ENCODE data around the gene PRDM7. TPM values are rescaled to one million over a fixed set of nuclear protein-coding genes. Genes with fewer than 3 reads are reported as not detected.
"Not testable (repeated sequence)": the region's sequence is repeated elsewhere in the genome, so short reads cannot be mapped to it uniquely, and the experiment has no call there.

PRDM7 gene
- not detected for total RNA-seq

GRCh38 chr16:90077240-90077756 is at the start of gene PRDM7:
TSS of gene PRDM7 (minus strand) at chr16:90077331. CDS start at chr16:90075910, 1,421 bp downstream.
- peak; percentile 99 for ATAC-seq

- ATAC-seq, result not testable (repeated sequence)
Measured at GRCh38 chr16:90121846-90122245, 44.7 kb upstream of the PRDM7 start.

- peak; percentile 24 for ATAC-seq
Measured at GRCh38 chr16:90107617-90108016, 30.5 kb upstream of the PRDM7 start.

- peak; percentile 23 for ATAC-seq
Measured at GRCh38 chr16:90107060-90107459, 29.9 kb upstream of the PRDM7 start.

- peak; percentile 23 for ATAC-seq
Measured at GRCh38 chr16:90106271-90106670, 29.1 kb upstream of the PRDM7 start.

GRCh38 chr16:90104725-90105124 is 27.6 kb upstream of the PRDM7 start:
- peak; percentile 84 for ATAC-seq

DNA sequence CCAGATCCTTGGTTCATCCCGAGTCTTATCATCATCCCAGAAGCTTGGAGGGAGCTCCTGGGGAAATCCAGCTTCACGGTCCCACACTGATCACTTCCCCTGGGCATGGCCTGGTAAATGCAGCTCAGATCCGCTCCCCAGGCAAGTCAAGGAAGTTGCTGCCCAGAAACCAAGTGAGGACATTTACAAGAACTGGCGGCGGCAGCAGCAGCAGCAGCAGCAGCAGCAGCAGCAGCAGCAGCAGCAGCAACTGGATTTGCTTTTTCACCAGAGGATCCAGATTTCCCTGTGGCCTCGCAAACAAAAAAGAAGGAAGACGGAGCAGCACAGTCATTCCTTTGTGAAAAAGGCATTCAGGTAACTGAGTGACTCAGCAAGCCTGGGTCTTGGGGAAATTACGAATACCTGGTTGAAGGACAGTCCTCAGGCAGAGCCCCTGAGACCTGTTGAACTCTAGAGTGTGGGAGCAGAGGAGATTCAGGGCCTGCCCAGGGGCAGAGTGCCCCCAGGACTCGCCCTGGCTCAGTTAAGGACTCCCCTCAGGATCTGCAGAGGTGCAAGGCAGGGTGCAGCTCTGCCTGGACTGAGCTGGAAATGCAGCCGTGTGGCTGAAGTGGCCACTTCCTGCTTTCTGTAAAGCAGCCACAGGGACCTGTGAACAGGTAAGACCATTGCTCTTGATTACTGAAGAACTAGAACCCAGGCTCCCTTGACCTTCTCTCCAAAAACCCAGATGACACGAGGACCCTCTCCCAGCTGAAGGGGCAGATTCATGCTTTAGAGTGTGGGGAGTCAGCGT is 25.2 kb upstream of the PRDM7 start:
- ATAC-seq, result peak; percentile 31

DNA sequence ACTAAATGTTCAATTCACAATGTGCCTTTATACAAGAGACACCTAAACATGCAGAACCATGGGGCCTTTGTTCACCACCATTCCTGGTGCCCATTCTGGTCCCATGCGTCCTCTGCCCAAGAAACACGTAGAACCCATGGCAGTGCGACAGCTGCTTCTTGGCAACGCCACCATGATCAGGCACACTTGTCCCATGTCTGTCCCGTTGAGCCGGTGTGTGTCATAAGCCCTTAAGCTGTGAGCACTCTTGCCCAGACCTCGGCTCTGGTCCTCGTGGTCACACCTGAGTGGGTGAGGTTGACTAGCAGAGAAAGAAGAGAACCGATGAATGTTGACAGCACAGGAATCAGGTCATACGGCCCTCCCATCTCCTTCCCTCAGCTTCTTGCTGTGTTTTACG is 24.2 kb upstream of the PRDM7 start:
- ATAC-seq, result peak; percentile 56

DNA sequence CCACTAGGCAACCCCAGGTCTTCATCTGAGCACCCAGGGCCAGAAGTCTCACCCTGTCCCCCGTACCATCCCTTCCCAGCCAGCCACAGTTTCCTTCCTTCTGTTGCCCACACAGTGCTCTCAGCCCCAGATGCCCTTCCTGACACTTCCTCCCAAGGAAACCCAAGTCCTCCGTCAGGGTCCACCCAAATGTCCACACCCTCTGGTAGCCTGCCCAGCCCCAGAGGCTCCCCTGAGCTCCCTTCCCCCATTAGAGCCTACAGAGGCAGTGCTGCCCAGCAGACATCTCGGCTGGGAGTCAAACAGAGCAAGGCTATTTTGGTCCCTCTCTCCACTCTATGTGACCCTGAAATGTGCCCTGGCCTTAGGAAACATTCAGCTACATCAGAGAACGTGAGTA is 23.7 kb upstream of the PRDM7 start:
- not testable (repeated sequence) for ATAC-seq

DNA sequence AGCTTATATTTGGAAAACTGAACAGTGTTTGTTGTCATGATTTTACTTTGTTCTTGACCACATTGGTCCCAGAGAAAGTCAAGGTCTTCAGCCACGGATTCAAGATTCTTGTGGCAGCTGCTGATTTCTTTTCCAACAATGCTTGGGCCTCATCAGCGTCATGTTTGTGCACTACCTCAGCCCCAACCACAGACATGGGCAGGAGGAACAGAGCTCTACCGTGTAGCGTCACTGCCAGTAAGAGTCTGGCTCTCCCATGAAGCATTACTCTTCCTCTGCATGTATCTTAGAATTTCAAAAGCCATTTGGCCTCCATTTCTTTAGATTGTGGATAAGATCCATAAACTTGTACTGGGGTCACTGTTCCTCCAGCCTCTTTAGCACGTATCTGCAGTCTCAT is 23.1 kb upstream of the PRDM7 start:
- not testable (repeated sequence) for ATAC-seq

GRCh38 chr16:90098936-90099335 is 21.8 kb upstream of the PRDM7 start:
- peak; percentile 50 for ATAC-seq

DNA sequence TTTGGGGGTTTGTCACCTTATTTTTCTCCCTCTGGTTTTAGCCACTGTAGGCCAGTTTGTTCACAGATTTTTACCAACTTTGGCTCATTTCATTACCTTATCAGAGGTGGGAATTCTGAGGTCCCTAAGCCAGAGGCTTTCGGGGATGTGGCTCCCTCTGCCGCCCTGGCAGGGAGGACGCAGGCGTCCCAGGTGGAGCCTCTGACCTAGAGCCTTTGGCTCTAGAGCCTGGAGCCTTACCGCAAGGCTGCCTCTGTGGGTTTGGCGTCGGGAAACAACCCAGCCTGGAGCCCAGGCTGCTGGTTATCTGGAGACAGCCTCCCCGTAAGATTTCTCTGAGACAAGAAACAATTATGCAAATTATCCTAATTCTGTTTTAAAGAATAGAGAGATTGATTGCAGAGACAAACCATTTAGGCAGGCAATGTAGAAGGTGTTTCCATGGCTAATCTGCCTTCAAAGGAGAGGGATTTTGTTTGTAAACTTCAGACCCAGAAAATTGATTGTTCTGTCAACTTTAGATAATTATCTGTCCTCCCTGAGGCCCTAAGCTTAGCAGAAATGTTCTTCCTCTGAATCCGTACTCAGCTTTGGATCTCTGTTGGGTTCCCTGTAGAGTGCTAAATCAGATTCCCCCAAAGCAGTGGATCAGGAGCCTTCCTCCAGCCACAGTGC is 20.0 kb upstream of the PRDM7 start:
- peak; percentile 21 for ATAC-seq

- ATAC-seq, result not testable (repeated sequence)
Measured at GRCh38 chr16:90094791-90095190, 17.7 kb upstream of the PRDM7 start.

- ATAC-seq, result not testable (repeated sequence)
Measured at GRCh38 chr16:90094296-90094695, 17.2 kb upstream of the PRDM7 start.

DNA sequence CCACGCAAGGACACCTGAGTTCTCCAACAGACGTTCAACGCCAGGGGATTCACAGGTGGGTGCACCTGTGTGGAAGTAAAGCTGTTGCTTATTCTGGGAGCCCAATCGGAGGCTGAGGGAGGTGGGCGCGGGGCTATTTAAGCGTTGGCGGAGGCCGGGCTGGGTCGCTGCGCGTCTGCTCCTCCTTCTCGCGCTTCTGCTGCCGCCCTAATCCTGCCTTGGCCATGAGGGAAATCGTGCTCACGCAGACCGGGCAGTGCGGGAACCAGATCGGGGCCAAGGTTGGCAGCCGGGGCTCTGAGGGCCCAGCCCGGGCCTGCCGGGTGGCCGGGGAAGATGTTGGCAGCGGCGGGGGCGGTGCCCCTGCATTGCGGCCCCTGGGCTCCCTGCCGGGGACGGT is 16.7 kb upstream of the PRDM7 start:
- not testable (repeated sequence) for ATAC-seq

GRCh38 chr16:90092781-90093180 is 15.7 kb upstream of the PRDM7 start:
- ATAC-seq, result not testable (repeated sequence)

GRCh38 chr16:90084215-90084950 is 7.3 kb upstream of the PRDM7 start:
- ATAC-seq, result no peak

- no peak for ATAC-seq
Measured at GRCh38 chr16:90083139-90083538, 6.0 kb upstream of the PRDM7 start.

DNA sequence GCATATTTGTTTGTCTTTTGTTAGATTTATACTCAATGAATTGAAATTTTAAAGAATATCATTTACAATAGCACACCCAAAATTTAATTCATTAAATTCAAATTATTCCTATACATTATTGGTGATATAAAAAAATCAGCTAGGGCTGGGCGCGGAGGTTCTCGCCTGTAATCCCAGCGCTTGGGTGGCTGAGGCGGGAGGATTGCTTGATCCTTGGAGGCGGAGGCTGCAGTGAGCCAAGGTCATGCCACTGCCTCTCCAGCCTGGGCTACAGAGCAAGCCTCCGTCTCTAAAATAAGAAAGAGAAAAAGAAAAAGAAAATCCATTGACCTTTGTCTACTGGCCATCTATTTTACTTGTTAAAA is 4.5 kb upstream of the PRDM7 start:
- ATAC-seq, result no peak

DNA sequence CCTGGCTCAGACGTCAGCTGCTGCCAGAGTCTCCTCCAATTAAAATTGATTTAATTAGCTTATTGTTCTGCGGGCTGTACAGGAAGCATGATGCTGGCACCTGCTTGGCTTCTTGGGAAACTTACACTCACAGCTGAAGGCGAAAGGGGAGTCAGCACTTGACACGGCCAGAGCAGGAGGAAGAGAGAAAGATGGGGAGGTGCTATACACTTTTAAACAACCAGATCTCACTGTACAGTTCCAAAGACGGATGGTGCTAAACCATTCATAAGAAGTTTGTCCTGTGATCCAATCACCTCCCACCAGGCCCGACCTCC is 1.4 kb upstream of the PRDM7 start:
- no peak for ATAC-seq

- ATAC-seq, result peak; percentile 3
Measured at GRCh38 chr16:90077757-90078578, 837 bp upstream of the PRDM7 start.

- ATAC-seq, result no peak
Measured at GRCh38 chr16:90072442-90073105, 4.6 kb downstream of the PRDM7 start.
